ENCODE results near the gene MOCOS. TPM values are rescaled to one million over a fixed set of nuclear protein-coding genes. Genes with fewer than 3 reads are reported as not detected.

MOCOS gene
- total and polyA plus RNA-seq, 2 donors (not counting 1 experiment from before 2014, with no cell fraction given) = 0.01 to 0.05 TPM

- TF ChIP-seq, protein P1, sequence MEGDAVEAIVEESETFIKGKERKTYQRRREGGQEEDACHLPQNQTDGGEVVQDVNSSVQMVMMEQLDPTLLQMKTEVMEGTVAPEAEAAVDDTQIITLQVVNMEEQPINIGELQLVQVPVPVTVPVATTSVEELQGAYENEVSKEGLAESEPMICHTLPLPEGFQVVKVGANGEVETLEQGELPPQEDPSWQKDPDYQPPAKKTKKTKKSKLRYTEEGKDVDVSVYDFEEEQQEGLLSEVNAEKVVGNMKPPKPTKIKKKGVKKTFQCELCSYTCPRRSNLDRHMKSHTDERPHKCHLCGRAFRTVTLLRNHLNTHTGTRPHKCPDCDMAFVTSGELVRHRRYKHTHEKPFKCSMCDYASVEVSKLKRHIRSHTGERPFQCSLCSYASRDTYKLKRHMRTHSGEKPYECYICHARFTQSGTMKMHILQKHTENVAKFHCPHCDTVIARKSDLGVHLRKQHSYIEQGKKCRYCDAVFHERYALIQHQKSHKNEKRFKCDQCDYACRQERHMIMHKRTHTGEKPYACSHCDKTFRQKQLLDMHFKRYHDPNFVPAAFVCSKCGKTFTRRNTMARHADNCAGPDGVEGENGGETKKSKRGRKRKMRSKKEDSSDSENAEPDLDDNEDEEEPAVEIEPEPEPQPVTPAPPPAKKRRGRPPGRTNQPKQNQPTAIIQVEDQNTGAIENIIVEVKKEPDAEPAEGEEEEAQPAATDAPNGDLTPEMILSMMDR (IDR thresholded peaks at IDR 0.05) = no peak
- CTCF ChIA-PET = interaction anchor here (1.3 kb wide), 1 partner anchor 16 kb away, joined by 4 read pairs; no protein-coding TSS in a partner anchor
- no peak for ATAC-seq (ENCODE audit: low read depth)
Measured at GRCh38 chr18:36300211-36300610, 112.9 kb downstream of the MOCOS start.

GRCh38 chr18:36301884-36302283, 114.6 kb downstream of the MOCOS start:
- peaks cover 2 to 6% of the 10 kb centered on the region in 2 donors for H3K4me1 ChIP-seq (ENCODE audit: control insufficient read depth in 2 of 2, insufficient read depth in 2 of 2, low read length in 2 of 2)
- peaks cover 0 to 57% (median 34%) of the 10 kb centered on the region in 4 experiments for H3K27me3 ChIP-seq (replicated peaks in 1 of 4; ENCODE audit: control extremely low read depth in 1 of 4, control insufficient read depth in 3 of 4, insufficient read depth in 4 of 4, low read length in 3 of 4)
- no peak overlapping the region for H3K4me3 Mint-ChIP-seq
- H3K9me3 ChIP-seq (ENCODE audit: control extremely low read depth in 1 of 3, control insufficient read depth in 2 of 3, insufficient read depth in 1 of 3, low read length in 2 of 3) = no peaks in the 10 kb centered on the region
- CTCF ChIA-PET = interaction anchor here (1.2 kb wide), 1 partner anchor 17 kb away, joined by 4 read pairs; no protein-coding TSS in a partner anchor
- ATAC-seq (ENCODE audit: low read depth) (no peak), DNase-seq (no peak)
- no peaks in the 10 kb centered on the region for H3K9me3 Mint-ChIP-seq (ENCODE audit: insufficient read depth)
- H3K27ac Mint-ChIP-seq = no peak overlapping the region
- POLR2A ChIA-PET = no interaction called here
- no peak overlapping the region for H3K4me2 ChIP-seq (replicated peaks; ENCODE audit: low read depth, low read length, poor library complexity, severe bottlenecking)
- no peak overlapping the region for H2AFZ ChIP-seq (ENCODE audit: insufficient read depth, low read depth, low read length, poor library complexity, severe bottlenecking)
- H3K4me3 ChIP-seq (ENCODE audit: control extremely low read depth in 1 of 5, extremely low read depth in 1 of 5, insufficient read depth in 1 of 5, low read depth in 2 of 5, low read length in 4 of 5) = no peak overlapping the region
- WGBS (ENCODE audit: insufficient coverage) = 79% methylated on average over 4 of the region's 5 CpGs
- no peaks in the 10 kb centered on the region for H4K20me1 ChIP-seq (ENCODE audit: control insufficient read depth, insufficient read depth, low read length, poor library complexity, severe bottlenecking)
- peaks cover 64% of the 10 kb centered on the region for H3K27me3 Mint-ChIP-seq
- intact Hi-C loops (cut with micrococcal nuclease) = no loop called here
- H3K27ac ChIP-seq (ENCODE audit: low read length in 2 of 2) = no peak overlapping the region
- H3K4me1 Mint-ChIP-seq = peaks cover 5% of the 10 kb centered on the region
- H3K79me2 ChIP-seq (ENCODE audit: control insufficient read depth, insufficient read depth, low read length) = no peaks in the 10 kb centered on the region
- TF ChIP-seq, protein P1 (IDR thresholded peaks at IDR 0.05) = no peak
- TF ChIP-seq EZH2 (IDR thresholded peaks at IDR 0.05; ENCODE audit: borderline replicate concordance, insufficient read depth, low read depth, low read length, poor library complexity, severe bottlenecking) = no peak
- no peaks in the 10 kb centered on the region for H3K36me3 ChIP-seq (replicated peaks in 1 of 2; ENCODE audit: control extremely low read depth in 1 of 2, control insufficient read depth in 1 of 2, extremely low read depth in 1 of 2, insufficient read depth in 2 of 2, low read length in 1 of 2)
- no peak overlapping the region for H3K9ac ChIP-seq (ENCODE audit: low read length)

More at GRCh38 chr18:36300211-36300610, 112.9 kb downstream of the MOCOS start:
- H2AFZ ChIP-seq (ENCODE audit: insufficient read depth, low read depth, low read length, poor library complexity, severe bottlenecking) = no peak overlapping the region
- no peaks in the 10 kb centered on the region for H3K79me2 ChIP-seq (ENCODE audit: control insufficient read depth, insufficient read depth, low read length)
- Mint-ChIP-seq H3K27ac (no peak overlapping the region), H3K4me1 (peaks cover 5% of the 10 kb centered on the region), H3K9me3 (ENCODE audit: insufficient read depth) (no peaks in the 10 kb centered on the region), H3K4me3 (no peak overlapping the region), H3K27me3 (peaks cover 51% of the 10 kb centered on the region)
- DNase-seq = no peak
- intact Hi-C loops (cut with micrococcal nuclease) = no loop called here
- no peak overlapping the region for H3K4me3 ChIP-seq (ENCODE audit: control extremely low read depth in 1 of 5, extremely low read depth in 1 of 5, insufficient read depth in 1 of 5, low read depth in 2 of 5, low read length in 4 of 5)
- 91% methylated on average over 6 of the region's 6 CpGs for WGBS (ENCODE audit: insufficient coverage)
- no peak overlapping the region for H3K27ac ChIP-seq (ENCODE audit: low read length in 2 of 2)
- no peaks in the 10 kb centered on the region for H3K9me3 ChIP-seq (ENCODE audit: control extremely low read depth in 1 of 3, control insufficient read depth in 2 of 3, insufficient read depth in 1 of 3, low read length in 2 of 3)
- peaks cover 0 to 63% (median 41%) of the 10 kb centered on the region in 4 experiments for H3K27me3 ChIP-seq (replicated peaks in 1 of 4; ENCODE audit: control extremely low read depth in 1 of 4, control insufficient read depth in 3 of 4, insufficient read depth in 4 of 4, low read length in 3 of 4)
- no peaks in the 10 kb centered on the region for H3K36me3 ChIP-seq (replicated peaks in 1 of 2; ENCODE audit: control extremely low read depth in 1 of 2, control insufficient read depth in 1 of 2, extremely low read depth in 1 of 2, insufficient read depth in 2 of 2, low read length in 1 of 2)
- H3K4me1 ChIP-seq (ENCODE audit: control insufficient read depth in 2 of 2, insufficient read depth in 2 of 2, low read length in 2 of 2) = peaks cover 8 to 12% of the 10 kb centered on the region in 2 donors
- H3K4me2 ChIP-seq (replicated peaks; ENCODE audit: low read depth, low read length, poor library complexity, severe bottlenecking) = no peak overlapping the region
- H3K9ac ChIP-seq (ENCODE audit: low read length) = no peak overlapping the region
- POLR2A ChIA-PET = no interaction called here
- no peaks in the 10 kb centered on the region for H4K20me1 ChIP-seq (ENCODE audit: control insufficient read depth, insufficient read depth, low read length, poor library complexity, severe bottlenecking)
